WTC11 (cell line): ENCODE data around the gene VAV2. TPM values are rescaled to one million over a fixed set of nuclear protein-coding genes. Genes with fewer than 3 reads are reported as not detected.

Source experiments
- ATAC-seq: fragments of 200-7000 bp; cut with Tn5 transposase; 2 replicates; pipeline ENCODE4 v1.10.0; 2021; ENCODE audit warnings: mild to moderate bottlenecking, moderate library complexity
- CTCF ChIA-PET: fragments of 300-600 bp; sonication (Branson Sonifier 250); formaldehyde crosslinking; loops from one replicate; lab custom pipeline; 2021; ENCODE audit warnings: antibody characterized with exemption; lab: Charles Lee
- POLR2A ChIA-PET: fragments of 350-600 bp; sonication (Branson Sonifier 250); formaldehyde crosslinking; loops from one replicate; lab custom pipeline; 2021; ENCODE audit warnings: antibody characterized with exemption; lab: Charles Lee
- DNase-seq: peaks from one replicate; pipeline ENCODE4 v3.0.0; 2021; ENCODE audit warnings: low spot score
- H3K27ac Mint-ChIP-seq: 2 replicates; pipeline ENCODE4 v1.8.0; 2021; ENCODE audit warnings: mixed read lengths
- H3K27me3 Mint-ChIP-seq: 2 replicates; pipeline ENCODE4 v1.8.0; 2021; ENCODE audit warnings: low read depth, mild to moderate bottlenecking, moderate library complexity, mixed read lengths
- H3K36me3 Mint-ChIP-seq: 2 replicates; pipeline ENCODE4 v1.8.0; 2021; ENCODE audit warnings: mixed read lengths
- H3K4me1 Mint-ChIP-seq: 2 replicates; pipeline ENCODE4 v1.8.0; 2022; ENCODE audit warnings: mixed read lengths
- H3K4me3 Mint-ChIP-seq: 2 replicates; pipeline ENCODE4 v1.8.0; 2021; ENCODE audit warnings: mild to moderate bottlenecking, moderate library complexity, mixed read lengths
- H3K9me3 Mint-ChIP-seq: 2 replicates; pipeline ENCODE4 v1.8.0; 2021; ENCODE audit warnings: mixed read lengths
- CREM ChIP-seq: sonication (generic); formaldehyde crosslinking; IDR thresholded peaks from 2 replicates; pipeline ENCODE4 v1.8.1; 2022; ENCODE audit warnings: mild to moderate bottlenecking, missing genetic modification reagents, moderate library complexity
- E2F1 ChIP-seq: sonication (generic); formaldehyde crosslinking; IDR thresholded peaks from 2 replicates; pipeline ENCODE4 v1.8.0; 2022; ENCODE audit warnings: mild to moderate bottlenecking, missing genetic modification reagents
- ELF4 ChIP-seq: sonication (generic); formaldehyde crosslinking; IDR thresholded peaks from 2 replicates; pipeline ENCODE4 v1.8.1; 2022; ENCODE audit warnings: low read depth, mild to moderate bottlenecking, moderate library complexity, missing genetic modification reagents
- GABPB1 ChIP-seq: sonication (generic); formaldehyde crosslinking; IDR thresholded peaks from 2 replicates; pipeline ENCODE4 v1.8.1; 2023; ENCODE audit warnings: mild to moderate bottlenecking, missing genetic modification reagents
- HMGA2 ChIP-seq: fragments of 250-450 bp; sonication (Bioruptor Pico); IDR thresholded peaks from 2 replicates; pipeline ENCODE4 v1.4.0; 2021; ENCODE audit warnings: mild to moderate bottlenecking, moderate library complexity
- TEAD4 ChIP-seq: sonication (generic); formaldehyde crosslinking; IDR thresholded peaks from 2 replicates; pipeline ENCODE4 v1.8.0; 2022; ENCODE audit warnings: mild to moderate bottlenecking, missing genetic modification reagents
- ZBTB21 ChIP-seq: sonication (generic); formaldehyde crosslinking; IDR thresholded peaks from 2 replicates; pipeline ENCODE4 v1.8.1; 2023; ENCODE audit warnings: mild to moderate bottlenecking, missing genetic modification reagents, borderline replicate concordance
- ZNF121 ChIP-seq: sonication (generic); formaldehyde crosslinking; IDR thresholded peaks from 2 replicates; pipeline ENCODE4 v1.8.0; 2023; ENCODE audit warnings: missing genetic modification reagents
- ZNF232 ChIP-seq: sonication (generic); formaldehyde crosslinking; IDR thresholded peaks from 2 replicates; pipeline ENCODE4 v1.8.0; 2022; ENCODE audit warnings: mild to moderate bottlenecking, missing genetic modification reagents
- ZNF532 ChIP-seq: fragments of 250-450 bp; sonication (Bioruptor Pico); IDR thresholded peaks from 2 replicates; pipeline ENCODE4 v1.9.0; 2021; ENCODE audit warnings: mild to moderate bottlenecking, borderline replicate concordance
- total RNA-seq: library from RNA; stranded (reverse); gene quantifications from 3 replicates; pipeline ENCODE4 v1.2.3, GENCODE V29; 2021
- TF ChIP-seq, protein P1 (sequence below): fragments of 250-450 bp; sonication (Bioruptor Pico); conservative IDR thresholded peaks from 2 replicates; pipeline ENCODE4 v1.9.0; 2021; ENCODE audit warnings: mild to moderate bottlenecking
- TF ChIP-seq, protein P2 (sequence below): sonication (generic); formaldehyde crosslinking; IDR thresholded peaks from 2 replicates; pipeline ENCODE4 v1.8.1; 2023; ENCODE audit warnings: mild to moderate bottlenecking, missing genetic modification reagents
- TF ChIP-seq, protein P3 (sequence below): sonication (generic); formaldehyde crosslinking; IDR thresholded peaks from 2 replicates; pipeline ENCODE4 v1.8.0; 2022; ENCODE audit warnings: mild to moderate bottlenecking, missing genetic modification reagents
- TF ChIP-seq, protein P4 (sequence below): sonication (generic); formaldehyde crosslinking; IDR thresholded peaks from 2 replicates; pipeline ENCODE4 v1.8.0; 2023; ENCODE audit warnings: missing genetic modification reagents, mild to moderate bottlenecking, borderline replicate concordance

VAV2 gene
- total RNA-seq, 1 experiment from 2014 or later: 39.7 TPM

DNA sequence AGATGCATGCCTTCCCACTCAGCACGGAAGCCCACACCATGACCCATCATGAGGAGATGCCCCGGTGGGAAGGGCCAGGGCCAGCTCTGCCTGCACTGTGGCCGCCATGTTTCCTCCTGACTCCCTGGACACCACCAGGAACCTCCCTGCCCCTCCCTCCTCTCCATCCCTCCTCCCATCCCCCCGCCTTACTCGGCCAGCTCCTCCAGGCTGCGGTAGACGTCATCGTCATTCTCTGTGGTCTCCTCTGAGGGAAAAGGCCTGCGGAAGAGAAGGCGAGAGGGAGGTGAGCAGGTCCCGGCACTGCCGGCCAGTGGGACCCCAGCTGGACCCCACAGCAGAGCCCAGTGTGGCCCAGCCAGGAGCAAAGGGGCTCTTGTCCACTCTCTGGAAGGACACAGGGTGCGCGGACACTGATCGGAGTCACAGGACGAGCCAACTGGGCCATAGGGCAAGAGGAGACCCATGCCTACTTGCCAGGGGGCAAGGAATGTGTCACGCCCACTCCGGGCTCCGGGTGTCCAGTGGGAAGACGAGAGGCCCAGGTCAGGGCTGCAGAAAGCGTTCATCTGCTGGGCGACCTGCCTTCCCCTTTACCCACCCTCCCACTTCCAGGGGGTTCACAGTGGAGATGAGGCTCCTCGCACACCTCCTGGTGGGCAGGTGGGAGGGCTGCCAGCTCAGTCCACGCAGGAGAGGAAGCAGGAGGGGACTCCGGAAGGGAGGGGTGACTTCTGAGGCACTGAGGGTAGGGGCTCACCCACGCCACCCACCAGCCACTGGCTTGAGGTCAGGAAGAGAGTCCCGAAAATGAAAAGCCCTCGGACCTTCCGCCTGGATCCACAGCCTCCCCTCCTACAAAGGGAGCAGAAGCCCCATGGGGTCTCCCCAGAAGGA, 157.8 kb downstream of the VAV2 start (continued):
- TF ChIP-seq ZNF532 (CRISPR knock-in tag) (no peak), ZNF121 (CRISPR knock-in tag) (no peak), GABPB1 (no peak)
- TF ChIP-seq, protein P1, sequence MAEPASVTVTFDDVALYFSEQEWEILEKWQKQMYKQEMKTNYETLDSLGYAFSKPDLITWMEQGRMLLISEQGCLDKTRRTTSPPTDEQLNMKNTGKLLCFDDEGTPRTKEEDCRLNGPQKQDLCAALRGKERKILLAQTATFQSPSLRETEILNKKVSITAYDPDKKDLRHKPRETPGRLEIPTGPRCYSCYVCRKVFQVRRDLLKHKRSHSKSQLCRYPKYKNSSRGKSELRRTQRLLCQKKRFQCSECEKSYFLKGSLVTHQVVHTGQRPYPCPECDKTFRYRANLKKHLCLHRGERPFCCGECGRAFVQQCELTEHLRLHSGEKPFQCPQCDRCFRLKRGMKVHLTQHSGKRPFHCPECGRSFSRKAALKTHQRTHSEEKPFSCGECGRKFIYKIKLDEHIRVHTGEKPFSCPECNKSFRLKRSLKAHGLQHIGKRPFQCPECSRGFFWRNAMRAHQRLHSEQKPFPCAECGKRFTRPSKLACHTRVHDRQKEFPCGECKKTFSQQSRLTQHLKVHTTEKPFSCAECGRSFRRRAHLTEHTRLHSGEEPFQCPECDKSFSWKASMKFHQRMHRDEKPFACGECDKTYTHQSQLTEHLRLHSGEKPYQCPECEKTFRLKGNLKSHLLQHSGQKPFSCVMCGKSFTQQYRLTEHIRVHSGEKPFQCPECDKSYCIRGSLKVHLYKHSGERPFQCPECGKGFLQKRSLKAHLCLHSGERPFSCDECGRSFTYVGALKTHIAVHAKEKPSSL (CRISPR knock-in tag): no peak

DNA sequence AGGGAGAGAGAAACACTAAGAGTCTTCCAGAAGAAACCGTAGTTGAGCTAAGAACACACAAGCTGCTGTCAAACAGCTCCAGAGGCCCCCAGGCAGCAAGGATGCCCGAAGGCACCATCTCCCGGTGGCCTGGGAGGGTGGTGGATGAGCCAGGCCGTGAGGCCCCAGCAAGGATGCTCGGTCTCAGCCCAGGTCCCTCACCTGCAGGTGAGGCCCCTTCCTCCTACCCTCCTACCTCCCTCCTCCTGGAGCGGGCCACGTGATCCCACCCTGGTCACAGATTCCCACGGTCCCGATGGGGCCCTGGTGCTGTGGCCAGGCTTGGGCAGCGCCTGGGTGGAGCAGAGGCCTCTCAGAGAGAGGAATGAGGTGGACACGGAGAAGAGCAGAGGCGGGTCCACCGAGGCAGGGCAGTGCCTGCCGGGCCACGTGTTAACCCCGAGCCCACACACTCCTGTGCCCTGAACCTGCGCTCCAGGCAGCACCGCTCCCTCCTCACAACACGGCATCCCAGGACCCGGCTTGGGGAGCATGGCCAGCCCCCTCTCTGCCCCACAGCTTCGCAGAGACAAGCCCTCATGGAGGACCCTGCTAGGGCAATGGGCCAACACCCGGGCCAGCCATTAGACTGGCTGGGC, 158.6 kb downstream of the VAV2 start:
- CTCF ChIA-PET: no interaction called here
- DNase-seq (no peak), ATAC-seq (no peak)
- no peak for TF ChIP-seq ZNF232
- no peak for TF ChIP-seq TEAD4 (CRISPR knock-in tag)
- TF ChIP-seq HMGA2 (CRISPR knock-in tag): no peak
- no peak for TF ChIP-seq CREM (CRISPR knock-in tag)
- TF ChIP-seq ELF4 (CRISPR knock-in tag): no peak
- TF ChIP-seq, protein P2, sequence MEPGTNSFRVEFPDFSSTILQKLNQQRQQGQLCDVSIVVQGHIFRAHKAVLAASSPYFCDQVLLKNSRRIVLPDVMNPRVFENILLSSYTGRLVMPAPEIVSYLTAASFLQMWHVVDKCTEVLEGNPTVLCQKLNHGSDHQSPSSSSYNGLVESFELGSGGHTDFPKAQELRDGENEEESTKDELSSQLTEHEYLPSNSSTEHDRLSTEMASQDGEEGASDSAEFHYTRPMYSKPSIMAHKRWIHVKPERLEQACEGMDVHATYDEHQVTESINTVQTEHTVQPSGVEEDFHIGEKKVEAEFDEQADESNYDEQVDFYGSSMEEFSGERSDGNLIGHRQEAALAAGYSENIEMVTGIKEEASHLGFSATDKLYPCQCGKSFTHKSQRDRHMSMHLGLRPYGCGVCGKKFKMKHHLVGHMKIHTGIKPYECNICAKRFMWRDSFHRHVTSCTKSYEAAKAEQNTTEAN: no peak
- TF ChIP-seq E2F1: no peak
- H3K27me3 Mint-ChIP-seq: no peaks in the 10 kb centered on the region
- no peak overlapping the region for H3K27ac Mint-ChIP-seq
- H3K36me3 Mint-ChIP-seq: no peaks in the 10 kb centered on the region
- peaks cover 13% of the 10 kb centered on the region for H3K4me1 Mint-ChIP-seq
- no peak overlapping the region for H3K4me3 Mint-ChIP-seq
- H3K9me3 Mint-ChIP-seq: no peaks in the 10 kb centered on the region
- POLR2A ChIA-PET: interaction anchor here (1.3 kb wide), 1 partner anchor 39 kb away, joined by 3 read pairs; no protein-coding TSS in a partner anchor

GRCh38 chr9:133832877-133833276, 159.2 kb downstream of the VAV2 start:
- no peaks in the 10 kb centered on the region for H3K9me3 Mint-ChIP-seq
- CTCF ChIA-PET: no interaction called here
- no peaks in the 10 kb centered on the region for H3K36me3 Mint-ChIP-seq
- no peaks in the 10 kb centered on the region for H3K27me3 Mint-ChIP-seq
- H3K27ac Mint-ChIP-seq: no peak overlapping the region
- POLR2A ChIA-PET: no interaction called here
- H3K4me1 Mint-ChIP-seq: peaks cover 13% of the 10 kb centered on the region
- ATAC-seq (no peak), DNase-seq (no peak)
- no peak overlapping the region for H3K4me3 Mint-ChIP-seq
- TF ChIP-seq E2F1 (no peak), ELF4 (CRISPR knock-in tag) (no peak), ZBTB21 (CRISPR knock-in tag) (no peak)
- TF ChIP-seq, protein P3, sequence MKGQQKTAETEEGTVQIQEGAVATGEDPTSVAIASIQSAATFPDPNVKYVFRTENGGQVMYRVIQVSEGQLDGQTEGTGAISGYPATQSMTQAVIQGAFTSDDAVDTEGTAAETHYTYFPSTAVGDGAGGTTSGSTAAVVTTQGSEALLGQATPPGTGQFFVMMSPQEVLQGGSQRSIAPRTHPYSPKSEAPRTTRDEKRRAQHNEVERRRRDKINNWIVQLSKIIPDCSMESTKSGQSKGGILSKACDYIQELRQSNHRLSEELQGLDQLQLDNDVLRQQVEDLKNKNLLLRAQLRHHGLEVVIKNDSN: no peak
- TF ChIP-seq, protein P4, sequence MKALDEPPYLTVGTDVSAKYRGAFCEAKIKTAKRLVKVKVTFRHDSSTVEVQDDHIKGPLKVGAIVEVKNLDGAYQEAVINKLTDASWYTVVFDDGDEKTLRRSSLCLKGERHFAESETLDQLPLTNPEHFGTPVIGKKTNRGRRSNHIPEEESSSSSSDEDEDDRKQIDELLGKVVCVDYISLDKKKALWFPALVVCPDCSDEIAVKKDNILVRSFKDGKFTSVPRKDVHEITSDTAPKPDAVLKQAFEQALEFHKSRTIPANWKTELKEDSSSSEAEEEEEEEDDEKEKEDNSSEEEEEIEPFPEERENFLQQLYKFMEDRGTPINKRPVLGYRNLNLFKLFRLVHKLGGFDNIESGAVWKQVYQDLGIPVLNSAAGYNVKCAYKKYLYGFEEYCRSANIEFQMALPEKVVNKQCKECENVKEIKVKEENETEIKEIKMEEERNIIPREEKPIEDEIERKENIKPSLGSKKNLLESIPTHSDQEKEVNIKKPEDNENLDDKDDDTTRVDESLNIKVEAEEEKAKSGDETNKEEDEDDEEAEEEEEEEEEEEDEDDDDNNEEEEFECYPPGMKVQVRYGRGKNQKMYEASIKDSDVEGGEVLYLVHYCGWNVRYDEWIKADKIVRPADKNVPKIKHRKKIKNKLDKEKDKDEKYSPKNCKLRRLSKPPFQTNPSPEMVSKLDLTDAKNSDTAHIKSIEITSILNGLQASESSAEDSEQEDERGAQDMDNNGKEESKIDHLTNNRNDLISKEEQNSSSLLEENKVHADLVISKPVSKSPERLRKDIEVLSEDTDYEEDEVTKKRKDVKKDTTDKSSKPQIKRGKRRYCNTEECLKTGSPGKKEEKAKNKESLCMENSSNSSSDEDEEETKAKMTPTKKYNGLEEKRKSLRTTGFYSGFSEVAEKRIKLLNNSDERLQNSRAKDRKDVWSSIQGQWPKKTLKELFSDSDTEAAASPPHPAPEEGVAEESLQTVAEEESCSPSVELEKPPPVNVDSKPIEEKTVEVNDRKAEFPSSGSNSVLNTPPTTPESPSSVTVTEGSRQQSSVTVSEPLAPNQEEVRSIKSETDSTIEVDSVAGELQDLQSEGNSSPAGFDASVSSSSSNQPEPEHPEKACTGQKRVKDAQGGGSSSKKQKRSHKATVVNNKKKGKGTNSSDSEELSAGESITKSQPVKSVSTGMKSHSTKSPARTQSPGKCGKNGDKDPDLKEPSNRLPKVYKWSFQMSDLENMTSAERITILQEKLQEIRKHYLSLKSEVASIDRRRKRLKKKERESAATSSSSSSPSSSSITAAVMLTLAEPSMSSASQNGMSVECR (CRISPR knock-in tag): no peak
